A549 (cell line): ENCODE measurements around the gene PCDHGA5. TPM values are rescaled to one million over a fixed set of nuclear protein-coding genes. Genes with fewer than 3 reads are reported as not detected.
"Not testable (repeated sequence)": the region's sequence is repeated elsewhere in the genome, so short reads cannot be mapped to it uniquely, and the experiment has no call there.

ENCODE experiments used
- ATAC-seq, 2 experiments: fragments of 200-7000 bp in 1 of 2; fragments of >200 bp in 1 of 2; cut with Nextera tagmentation in 1 of 2; cut with Tn5 transposase in 1 of 2; 3 replicates each; pipeline versions ENCODE4 v1.8.0 to v1.9.1; 2018 to 2020; ENCODE audit warnings: mild to moderate bottlenecking in 1 of 2, moderate library complexity in 1 of 2
- CTCF ChIA-PET: fragments of 300-600 bp; sonication (Branson Sonifier 250); formaldehyde crosslinking; extraction: SDS; loops from one replicate; lab custom pipeline; 2021; ENCODE audit warnings: antibody characterized with exemption, inconsistent platforms; lab: Yijun Ruan, JAX
- POLR2A ChIA-PET: fragments of 350-600 bp; formaldehyde crosslinking; extraction: SDS; loops from one replicate; lab custom pipeline; 2021; ENCODE audit warnings: antibody characterized with exemption, inconsistent platforms; lab: Yijun Ruan, JAX
- DNase-seq, 2 experiments: peaks; one replicate each; pipeline versions ENCODE4 v3.0.0 to v3.0.0-alpha.2; 2011 to 2016; ENCODE audit warnings: low read depth in 1 of 2, low spot score in 1 of 2
- FAIRE-seq: peaks from 2 replicates; lab custom pipeline; 2011; peaks lifted over from hg19 to GRCh38; lab: Jason Lieb, UNC
- H3K27ac ChIP-seq, 2 experiments: fragments of >200 bp; sonication (Bioruptor Twin); formaldehyde crosslinking; 3 replicates each; pipeline ENCODE4 v1.5.1; 2016 to 2017
- H3K4me1 ChIP-seq: fragments of >200 bp; sonication (Bioruptor Twin); formaldehyde crosslinking; 3 replicates; pipeline ENCODE4 v1.6.1; 2016
- H3K4me2 ChIP-seq: fragments of >200 bp; sonication (Bioruptor Twin); formaldehyde crosslinking; 3 replicates; pipeline ENCODE4 v1.6.1; 2016
- H3K4me3 ChIP-seq: fragments of >200 bp; sonication (Bioruptor Twin); formaldehyde crosslinking; 3 replicates; pipeline ENCODE4 v1.5.1; 2016
- H3K9me3 ChIP-seq: fragments of >200 bp; sonication (Bioruptor Twin); formaldehyde crosslinking; 3 replicates; pipeline ENCODE4 v1.6.1; 2016
- FOSL2 ChIP-seq, 2 experiments: fragments of 450-650 bp in 1 of 2; fragments of >200 bp in 1 of 2; sonication (Bioruptor Twin) in 1 of 2; formaldehyde crosslinking; IDR thresholded peaks; 2 replicates each; pipeline versions ENCODE4 v1.5.0 to v1.6.1; 2016 to 2020; ENCODE audit warnings: mild to moderate bottlenecking in 1 of 2, moderate library complexity in 1 of 2
- HDAC2 ChIP-seq: fragments of 200-600 bp; sonication (generic); IDR thresholded peaks from 2 replicates; pipeline ENCODE4 v1.6.1; 2016
- HOXB13 ChIP-seq: fragments of 250-450 bp; sonication (Bioruptor Pico); IDR thresholded peaks from 2 replicates; pipeline ENCODE4 v1.5.0; 2020; ENCODE audit warnings: low read depth, mild to moderate bottlenecking, moderate library complexity
- JUN ChIP-seq, 2 experiments: fragments of >200 bp; sonication (Bioruptor Twin); formaldehyde crosslinking; IDR thresholded peaks; 2 replicates in 1 of 2; 3 replicates in 1 of 2; pipeline ENCODE4 v1.6.1; 2016 to 2017
- KDM1A ChIP-seq: fragments of 200-600 bp; sonication (generic); IDR thresholded peaks from 2 replicates; pipeline ENCODE4 v1.6.1; 2016; ENCODE audit warnings: low read depth, mild to moderate bottlenecking
- MAZ ChIP-seq: fragments of 150-350 bp; IDR thresholded peaks from 2 replicates; pipeline ENCODE4 v1.6.1; 2014; ENCODE audit warnings: antibody characterized with exemption, low read depth, low read length, borderline replicate concordance
- POLR2A ChIP-seq: IDR thresholded peaks from 2 replicates; pipeline ENCODE4 v1.6.1; 2012; ENCODE audit warnings: mild to moderate bottlenecking, low read length
- RAD21 ChIP-seq, 2 experiments: fragments of >200 bp in 1 of 2; sonication (Bioruptor Twin) in 1 of 2; formaldehyde crosslinking in 1 of 2; IDR thresholded peaks in 1 of 2; conservative IDR thresholded peaks in 1 of 2; 2 replicates in 1 of 2; 3 replicates in 1 of 2; pipeline ENCODE4 v1.6.1; 2012 to 2018; ENCODE audit warnings: inconsistent platforms in 1 of 2
- SMC3 ChIP-seq: fragments of >200 bp; sonication (Bioruptor Twin); formaldehyde crosslinking; IDR thresholded peaks from 3 replicates; pipeline ENCODE4 v1.6.1; 2018; ENCODE audit warnings: inconsistent platforms
- ZC3H11A ChIP-seq: fragments of 450-650 bp; IDR thresholded peaks from 2 replicates; pipeline ENCODE4 v1.6.1; 2014; ENCODE audit warnings: antibody characterized with exemption, mild to moderate bottlenecking
- ZNF302 ChIP-seq: fragments of 250-450 bp; sonication (Bioruptor Pico); IDR thresholded peaks from 2 replicates; pipeline ENCODE4 v1.9.0; 2021; ENCODE audit warnings: inconsistent platforms, mild to moderate bottlenecking, moderate library complexity
- WGBS: methylation state at CpG from one replicate; pipeline ENCODE4 v1.1.6; 2017; ENCODE audit errors: missing lambda C conversion rate; 5-methylcytosine and 5-hydroxymethylcytosine counted together
- polyA plus RNA-seq, 4 experiments: library from polyadenylated mRNA; depleted of rRNA in 3 of 4; stranded (reverse); fragments of >200 nt; fragmentation: RNase III in 1 of 4; extraction: RNeasy Plus Mini Kit Qiagen cat#74134 plus additional on column Dnase treatment in 1 of 4; gene quantifications; 2 replicates in 3 of 4; 3 replicates in 1 of 4; pipeline ENCODE4 v1.2.3, GENCODE V29; 2011 to 2017
- TF ChIP-seq, protein P1 (sequence below): fragments of >200 bp; sonication (Bioruptor Twin); formaldehyde crosslinking; IDR thresholded peaks from 3 replicates; pipeline ENCODE4 v1.5.1; 2016
- TF ChIP-seq, protein P2 (sequence below): fragments of >200 bp; sonication (Bioruptor Twin); formaldehyde crosslinking; IDR thresholded peaks from 2 replicates; pipeline ENCODE4 v1.6.1; 2016
- TF ChIP-seq, protein P3 (sequence below): IDR thresholded peaks from 2 replicates; pipeline ENCODE4 v1.6.1; 2012
- TF ChIP-seq, protein P4 (sequence below): fragments of 450-650 bp; IDR thresholded peaks from 2 replicates; pipeline ENCODE4 v1.6.1; 2014; ENCODE audit warnings: antibody characterized with exemption
- TF ChIP-seq, protein P5 (sequence below): fragments of >200 bp; sonication (Bioruptor Twin); formaldehyde crosslinking; IDR thresholded peaks from 3 replicates; pipeline ENCODE4 v1.6.1; 2016
- TF ChIP-seq, protein P6 (sequence below): fragments of 250-450 bp; sonication (Bioruptor Pico); IDR thresholded peaks from 2 replicates; pipeline ENCODE4 v1.5.0; 2020; ENCODE audit warnings: low read depth, mild to moderate bottlenecking, moderate library complexity
- TF ChIP-seq, protein P7 (sequence below): fragments of 150-350 bp; IDR thresholded peaks from 2 replicates; pipeline ENCODE4 v1.6.1; 2014; ENCODE audit warnings: low read depth, mild to moderate bottlenecking, low read length

PCDHGA5 gene
- polyA plus RNA-seq, 2 of the 4 experiments (the other 2 are of a cell fraction) = 0.13 to 0.37 TPM

DNA sequence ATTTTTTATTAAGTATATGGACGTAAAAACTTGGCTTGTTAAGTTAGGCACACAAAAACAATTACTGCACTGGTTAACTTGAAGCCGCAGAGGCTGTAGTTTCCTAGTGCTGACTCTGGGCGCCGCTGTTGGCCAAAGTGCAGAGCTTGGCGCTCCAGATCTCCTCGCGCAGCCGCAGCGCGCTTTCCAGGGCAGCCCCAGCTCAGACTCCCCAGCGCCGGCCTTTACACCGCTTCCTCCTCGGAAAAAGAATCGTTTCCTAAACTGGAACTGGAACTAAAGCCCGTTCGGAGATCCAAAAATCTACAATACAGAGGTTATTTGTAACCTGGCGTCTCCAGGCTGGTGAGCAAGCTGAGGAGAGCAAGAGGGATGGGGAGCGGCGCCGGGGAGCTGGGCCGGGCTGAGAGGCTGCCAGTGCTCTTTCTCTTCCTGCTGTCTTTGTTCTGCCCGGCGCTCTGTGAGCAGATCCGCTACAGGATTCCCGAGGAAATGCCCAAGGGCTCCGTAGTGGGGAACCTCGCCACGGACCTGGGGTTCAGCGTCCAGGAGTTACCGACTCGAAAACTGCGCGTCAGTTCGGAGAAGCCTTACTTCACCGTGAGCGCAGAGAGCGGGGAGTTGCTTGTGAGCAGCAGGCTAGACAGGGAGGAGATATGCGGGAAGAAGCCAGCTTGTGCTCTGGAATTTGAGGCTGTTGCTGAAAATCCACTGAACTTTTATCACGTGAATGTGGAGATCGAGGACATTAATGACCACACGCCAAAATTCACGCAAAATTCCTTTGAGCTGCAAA is 34.0 kb downstream of the PCDHGA5 start, which contains the start of gene PCDHGB5:
Gene PCDHGB5, plus strand, starts transcription at position 192 of the 796 bp plus-strand sequence. Its CDS starts 181 bp downstream, at position 373.
- CTCF ChIA-PET = interaction anchor here (0.5 to 3.5 kb wide), 21 partner anchors 15 to 303 kb away, joined by 3 to 28 read pairs (median 5); partner anchors contain the start of genes PCDHB2, PCDHGA1, PCDHGA10 and PCDHGA7
- POLR2A ChIA-PET, H3K4me1 ChIP-seq, H3K4me3 ChIP-seq: not testable (repeated sequence)
- TF ChIP-seq, protein P1, sequence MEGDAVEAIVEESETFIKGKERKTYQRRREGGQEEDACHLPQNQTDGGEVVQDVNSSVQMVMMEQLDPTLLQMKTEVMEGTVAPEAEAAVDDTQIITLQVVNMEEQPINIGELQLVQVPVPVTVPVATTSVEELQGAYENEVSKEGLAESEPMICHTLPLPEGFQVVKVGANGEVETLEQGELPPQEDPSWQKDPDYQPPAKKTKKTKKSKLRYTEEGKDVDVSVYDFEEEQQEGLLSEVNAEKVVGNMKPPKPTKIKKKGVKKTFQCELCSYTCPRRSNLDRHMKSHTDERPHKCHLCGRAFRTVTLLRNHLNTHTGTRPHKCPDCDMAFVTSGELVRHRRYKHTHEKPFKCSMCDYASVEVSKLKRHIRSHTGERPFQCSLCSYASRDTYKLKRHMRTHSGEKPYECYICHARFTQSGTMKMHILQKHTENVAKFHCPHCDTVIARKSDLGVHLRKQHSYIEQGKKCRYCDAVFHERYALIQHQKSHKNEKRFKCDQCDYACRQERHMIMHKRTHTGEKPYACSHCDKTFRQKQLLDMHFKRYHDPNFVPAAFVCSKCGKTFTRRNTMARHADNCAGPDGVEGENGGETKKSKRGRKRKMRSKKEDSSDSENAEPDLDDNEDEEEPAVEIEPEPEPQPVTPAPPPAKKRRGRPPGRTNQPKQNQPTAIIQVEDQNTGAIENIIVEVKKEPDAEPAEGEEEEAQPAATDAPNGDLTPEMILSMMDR = peak; percentile 44
- TF ChIP-seq RAD21 (conservative IDR thresholded peaks at IDR 0.05 in 1 of 2, IDR thresholded peaks at IDR 0.05 in 1 of 2) = peak; percentile 62
- TF ChIP-seq SMC3 = 0 out of 3 replicates have a peak, but pooled peaks have one; percentile 28
- Histone ChIP-seq H3K4me2 (peak within 1 kb of the TSS; percentile 34; the same call in 1 of the 3 replicates), H3K27ac (peak within 1 kb of the TSS in 1 of 2 experiments; percentile 58; a peak in 1 of 6 replicates), H3K9me3 (peaks cover 69% of the 10 kb centered on the region)
- DNase-seq (peak in 1 of 2 experiments; percentile 69), FAIRE-seq (peak; percentile 28), ATAC-seq (peak; percentile 87 to 98)
- WGBS = 38% methylated on average over 26 of the region's 43 CpGs

DNA sequence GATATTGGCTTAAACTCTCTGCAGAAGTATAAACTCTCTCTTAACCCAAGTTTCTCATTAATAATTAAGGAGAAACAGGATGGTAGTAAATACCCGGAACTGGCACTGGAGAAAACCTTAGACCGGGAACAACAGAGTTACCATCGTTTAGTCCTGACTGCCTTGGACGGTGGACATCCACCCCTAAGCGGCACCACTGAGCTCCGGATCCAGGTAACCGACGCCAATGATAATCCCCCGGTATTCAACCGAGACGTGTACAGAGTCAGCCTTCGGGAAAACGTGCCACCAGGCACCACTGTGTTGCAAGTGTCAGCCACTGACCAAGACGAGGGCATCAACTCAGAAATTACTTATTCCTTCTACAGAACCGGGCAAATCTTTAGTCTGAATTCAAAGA is 34.6 kb downstream of the PCDHGA5 start:
- WGBS = 78% methylated on average over 15 of the region's 15 CpGs
- ChIA-PET CTCF (interaction anchor here (1.0 to 3.5 kb wide), 9 partner anchors 14 to 165 kb away, joined by 3 to 28 read pairs (median 7); partner anchors contain the start of genes PCDHGA1, PCDHGA10, PCDHGA7 and TAF7), POLR2A (no interaction called here)
- TF ChIP-seq, protein P1 = no peak
- no peak for TF ChIP-seq KDM1A
- TF ChIP-seq, protein P2, sequence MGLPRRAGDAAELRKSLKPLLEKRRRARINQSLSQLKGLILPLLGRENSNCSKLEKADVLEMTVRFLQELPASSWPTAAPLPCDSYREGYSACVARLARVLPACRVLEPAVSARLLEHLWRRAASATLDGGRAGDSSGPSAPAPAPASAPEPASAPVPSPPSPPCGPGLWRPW = no peak
- TF ChIP-seq HDAC2 = no peak
- no peak for TF ChIP-seq ZNF302 (CRISPR knock-in tag)
- TF ChIP-seq, protein P3, sequence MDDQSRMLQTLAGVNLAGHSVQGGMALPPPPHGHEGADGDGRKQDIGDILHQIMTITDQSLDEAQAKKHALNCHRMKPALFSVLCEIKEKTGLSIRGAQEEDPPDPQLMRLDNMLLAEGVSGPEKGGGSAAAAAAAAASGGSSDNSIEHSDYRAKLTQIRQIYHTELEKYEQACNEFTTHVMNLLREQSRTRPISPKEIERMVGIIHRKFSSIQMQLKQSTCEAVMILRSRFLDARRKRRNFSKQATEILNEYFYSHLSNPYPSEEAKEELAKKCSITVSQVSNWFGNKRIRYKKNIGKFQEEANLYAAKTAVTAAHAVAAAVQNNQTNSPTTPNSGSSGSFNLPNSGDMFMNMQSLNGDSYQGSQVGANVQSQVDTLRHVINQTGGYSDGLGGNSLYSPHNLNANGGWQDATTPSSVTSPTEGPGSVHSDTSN = no peak
- TF ChIP-seq, protein P4, sequence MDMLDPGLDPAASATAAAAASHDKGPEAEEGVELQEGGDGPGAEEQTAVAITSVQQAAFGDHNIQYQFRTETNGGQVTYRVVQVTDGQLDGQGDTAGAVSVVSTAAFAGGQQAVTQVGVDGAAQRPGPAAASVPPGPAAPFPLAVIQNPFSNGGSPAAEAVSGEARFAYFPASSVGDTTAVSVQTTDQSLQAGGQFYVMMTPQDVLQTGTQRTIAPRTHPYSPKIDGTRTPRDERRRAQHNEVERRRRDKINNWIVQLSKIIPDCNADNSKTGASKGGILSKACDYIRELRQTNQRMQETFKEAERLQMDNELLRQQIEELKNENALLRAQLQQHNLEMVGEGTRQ = no peak
- no peak for TF ChIP-seq FOSL2 (IDR thresholded peaks at IDR 0.05)
- no peak for TF ChIP-seq FOSL2 (CRISPR knock-in tag; IDR thresholded peaks at IDR 0.05)
- no peak for TF ChIP-seq JUN (IDR thresholded peaks at IDR 0.05)
- no peak for TF ChIP-seq MAZ
- TF ChIP-seq ZC3H11A = no peak
- TF ChIP-seq, protein P5, sequence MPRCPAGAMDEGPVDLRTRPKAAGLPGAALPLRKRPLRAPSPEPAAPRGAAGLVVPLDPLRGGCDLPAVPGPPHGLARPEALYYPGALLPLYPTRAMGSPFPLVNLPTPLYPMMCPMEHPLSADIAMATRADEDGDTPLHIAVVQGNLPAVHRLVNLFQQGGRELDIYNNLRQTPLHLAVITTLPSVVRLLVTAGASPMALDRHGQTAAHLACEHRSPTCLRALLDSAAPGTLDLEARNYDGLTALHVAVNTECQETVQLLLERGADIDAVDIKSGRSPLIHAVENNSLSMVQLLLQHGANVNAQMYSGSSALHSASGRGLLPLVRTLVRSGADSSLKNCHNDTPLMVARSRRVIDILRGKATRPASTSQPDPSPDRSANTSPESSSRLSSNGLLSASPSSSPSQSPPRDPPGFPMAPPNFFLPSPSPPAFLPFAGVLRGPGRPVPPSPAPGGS = no peak
- TF ChIP-seq, protein P6, sequence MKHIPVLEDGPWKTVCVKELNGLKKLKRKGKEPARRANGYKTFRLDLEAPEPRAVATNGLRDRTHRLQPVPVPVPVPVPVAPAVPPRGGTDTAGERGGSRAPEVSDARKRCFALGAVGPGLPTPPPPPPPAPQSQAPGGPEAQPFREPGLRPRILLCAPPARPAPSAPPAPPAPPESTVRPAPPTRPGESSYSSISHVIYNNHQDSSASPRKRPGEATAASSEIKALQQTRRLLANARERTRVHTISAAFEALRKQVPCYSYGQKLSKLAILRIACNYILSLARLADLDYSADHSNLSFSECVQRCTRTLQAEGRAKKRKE (CRISPR knock-in tag) = no peak
- TF ChIP-seq HOXB13 (CRISPR knock-in tag) = no peak
- TF ChIP-seq, protein P7, sequence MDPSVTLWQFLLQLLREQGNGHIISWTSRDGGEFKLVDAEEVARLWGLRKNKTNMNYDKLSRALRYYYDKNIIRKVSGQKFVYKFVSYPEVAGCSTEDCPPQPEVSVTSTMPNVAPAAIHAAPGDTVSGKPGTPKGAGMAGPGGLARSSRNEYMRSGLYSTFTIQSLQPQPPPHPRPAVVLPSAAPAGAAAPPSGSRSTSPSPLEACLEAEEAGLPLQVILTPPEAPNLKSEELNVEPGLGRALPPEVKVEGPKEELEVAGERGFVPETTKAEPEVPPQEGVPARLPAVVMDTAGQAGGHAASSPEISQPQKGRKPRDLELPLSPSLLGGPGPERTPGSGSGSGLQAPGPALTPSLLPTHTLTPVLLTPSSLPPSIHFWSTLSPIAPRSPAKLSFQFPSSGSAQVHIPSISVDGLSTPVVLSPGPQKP = no peak
- no peak for TF ChIP-seq POLR2A
- FAIRE-seq (no peak), ATAC-seq (no peak), DNase-seq (no peak)
- no peak overlapping the region for H3K4me2 ChIP-seq
- peaks cover 68% of the 10 kb centered on the region for H3K9me3 ChIP-seq
- H3K4me1 ChIP-seq = no peaks in the 10 kb centered on the region
- H3K27ac ChIP-seq = no peak overlapping the region
- H3K4me3 ChIP-seq = no peak overlapping the region
